EL (cell line): ENCODE measurements around the gene NMU.
A peak's percentile ranks its signal among the peaks of the same experiment; 100 is the strongest.
"Not testable (repeated sequence)": the region's sequence is repeated elsewhere in the genome, so short reads cannot be mapped to it uniquely, and the experiment has no call there.

Experiments
- DNase-seq: peaks from one replicate; pipeline ENCODE4 v3.0.0-alpha.2; 2016

NMU gene

DNA sequence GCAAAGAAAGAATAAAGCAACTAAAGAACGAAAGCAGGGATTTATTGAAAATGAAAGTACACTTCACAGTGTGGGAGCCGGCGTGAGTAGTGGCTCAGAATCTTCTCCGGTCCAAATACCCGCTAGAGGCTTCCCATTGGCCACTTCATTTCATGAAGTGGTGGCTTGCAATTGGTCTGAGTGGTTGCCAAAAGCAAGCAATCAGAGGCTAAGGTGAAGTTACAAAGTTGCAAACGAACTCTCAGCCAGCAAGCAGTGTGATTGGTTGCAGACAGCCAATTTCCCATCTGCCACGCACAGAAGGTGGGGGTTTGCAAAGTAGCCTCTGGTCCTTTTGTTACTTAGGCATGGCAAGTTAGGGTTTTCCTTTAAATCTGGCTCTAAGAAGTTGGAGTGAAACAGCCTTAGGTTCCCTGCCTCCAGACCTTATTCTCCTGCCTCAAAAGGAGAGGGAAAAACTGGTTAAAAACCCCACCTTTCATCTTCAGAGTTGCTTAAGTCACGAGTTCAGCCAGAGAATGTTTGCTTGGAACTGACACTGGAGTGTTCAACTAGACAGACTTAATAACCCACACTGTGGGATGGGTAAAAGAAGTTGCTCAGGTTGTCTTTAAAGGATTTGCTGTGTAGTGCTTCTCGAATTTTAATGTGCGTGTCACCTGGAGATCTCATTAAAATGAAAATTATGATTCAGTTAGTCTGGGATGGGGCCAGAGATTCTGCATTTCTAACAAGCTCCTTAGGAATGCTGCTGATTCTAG, 82.5 kb downstream of the NMU start:
- peak; percentile 90 for DNase-seq

DNA sequence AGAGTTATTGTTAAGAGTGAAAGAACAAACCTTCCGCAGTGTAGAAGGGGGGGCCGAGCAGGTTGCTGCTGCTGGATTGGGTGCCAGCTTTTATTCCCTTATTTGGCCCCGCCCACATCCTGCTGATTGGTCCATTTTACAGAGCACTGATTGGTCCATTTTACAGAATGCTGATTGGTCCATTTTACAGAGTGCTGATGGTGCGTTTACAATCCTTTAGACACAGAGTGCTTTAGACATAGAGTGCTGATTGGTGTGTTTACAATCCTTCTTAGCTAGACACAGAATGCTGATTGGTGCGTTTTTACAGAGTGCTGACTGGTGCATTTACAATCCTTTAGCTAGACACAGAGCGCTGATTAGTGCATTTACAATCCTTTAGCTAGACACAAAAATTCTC, 84.1 kb downstream of the NMU start:
- DNase-seq: not testable (repeated sequence)

DNA sequence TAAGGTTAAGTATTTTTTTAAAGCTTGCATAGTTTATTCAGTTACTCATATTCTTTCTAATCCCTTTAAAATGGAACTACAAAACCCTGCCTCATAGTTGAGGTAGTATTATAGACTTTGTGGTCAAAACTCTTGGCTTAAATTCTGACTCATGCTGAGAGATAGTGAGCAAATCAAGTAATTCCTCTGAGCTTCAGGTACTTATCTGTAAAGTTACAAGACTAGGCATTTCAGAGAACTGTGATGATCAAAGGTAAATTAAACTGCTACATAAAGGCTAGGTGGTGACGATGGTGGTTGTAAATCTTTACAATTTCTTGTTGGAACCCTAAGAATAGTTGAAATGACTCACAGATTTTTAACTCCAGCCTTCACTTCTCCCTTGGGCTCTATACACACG, 86.2 kb downstream of the NMU start:
- DNase-seq: peak; percentile 79

DNA sequence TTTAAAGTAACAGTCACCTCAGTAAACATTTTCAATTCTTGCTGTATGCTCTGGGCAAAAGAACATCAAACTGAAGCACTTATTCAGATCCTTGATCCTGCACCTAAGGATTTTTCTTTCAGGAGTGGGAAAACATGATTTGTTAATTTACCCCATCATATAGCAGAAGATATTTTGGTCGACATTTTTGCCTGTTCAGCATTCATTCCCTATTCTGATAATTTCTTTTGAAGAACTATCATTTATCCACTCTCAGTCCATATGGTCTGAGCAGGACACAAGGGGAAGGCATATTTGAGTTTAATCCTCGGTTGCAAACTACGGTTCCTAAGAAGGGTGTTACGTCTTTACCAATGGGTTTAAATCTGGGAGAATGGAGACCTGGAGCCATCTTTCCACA, 88.2 kb downstream of the NMU start:
- DNase-seq: no peak

DNA sequence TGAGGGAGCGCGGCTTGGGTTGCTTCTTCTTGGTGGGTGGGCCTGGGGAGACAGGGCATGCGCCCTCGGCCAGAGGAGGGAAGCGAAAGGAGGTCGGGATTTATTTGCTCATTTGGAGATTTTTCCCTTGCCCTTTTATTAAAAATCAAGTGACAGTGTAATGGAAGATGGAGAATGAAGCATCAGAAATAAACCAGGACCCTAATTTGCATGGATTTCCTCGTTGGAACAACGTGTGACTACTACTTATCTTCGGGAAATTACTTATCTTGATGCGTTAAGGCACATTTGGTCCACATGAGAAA, 88.7 kb downstream of the NMU start:
- no peak for DNase-seq

DNA sequence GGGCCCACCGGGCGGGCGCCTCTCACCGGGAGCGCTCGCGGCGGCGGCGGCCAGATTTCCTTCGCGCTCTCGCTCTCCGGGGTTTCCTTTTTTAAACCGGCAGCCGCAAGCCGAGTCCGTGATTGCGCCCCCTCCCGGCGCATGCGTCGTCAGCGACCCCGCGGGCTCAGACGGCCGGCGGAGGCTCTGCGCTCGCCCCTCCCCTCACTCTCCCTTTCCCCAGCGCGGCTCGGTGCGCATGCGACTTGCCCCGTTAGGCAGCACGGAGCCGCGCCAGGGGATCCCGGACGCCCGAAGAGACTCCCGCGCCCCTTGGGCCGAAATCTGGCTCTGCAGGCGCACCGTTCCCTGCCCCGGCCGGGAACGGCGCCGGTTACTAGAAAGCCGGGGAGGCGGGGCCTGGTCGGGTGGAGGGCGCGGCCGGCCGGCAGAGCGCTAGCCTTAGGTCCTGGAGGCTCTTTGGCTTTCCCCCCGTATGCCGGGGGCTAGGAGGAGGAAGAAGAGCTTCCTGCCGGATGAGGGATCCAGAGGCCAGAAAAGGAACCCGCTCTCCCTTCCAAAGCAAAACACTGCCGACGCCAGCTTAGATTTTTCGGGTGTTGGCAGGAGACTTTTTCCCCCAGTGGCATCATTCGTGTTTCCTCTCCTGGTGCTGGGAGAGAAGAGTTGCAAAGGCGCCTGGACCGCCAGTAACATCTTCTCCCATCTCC, 89.2 kb downstream of the NMU start, which contains the start of gene CLOCK:
TSS of gene CLOCK (minus strand) at position 154 of the 710 bp plus-strand sequence. CDS start 64,124 bp downstream, outside the sequence.
- peak; percentile 88 for DNase-seq

DNA sequence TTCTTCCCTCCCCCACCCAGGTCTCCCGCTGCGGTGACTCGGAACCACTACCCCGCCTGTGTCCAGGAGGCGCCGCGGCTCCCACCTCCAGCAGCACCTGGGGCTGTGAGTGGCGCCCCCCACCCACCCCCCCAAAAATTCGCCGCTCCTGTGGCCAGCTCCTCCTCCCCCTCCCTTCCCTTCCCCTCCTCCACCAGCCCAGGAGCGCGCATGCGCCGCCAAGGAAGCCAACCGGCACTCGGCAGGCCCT, 89.7 kb downstream of the NMU start:
- DNase-seq: no peak

DNA sequence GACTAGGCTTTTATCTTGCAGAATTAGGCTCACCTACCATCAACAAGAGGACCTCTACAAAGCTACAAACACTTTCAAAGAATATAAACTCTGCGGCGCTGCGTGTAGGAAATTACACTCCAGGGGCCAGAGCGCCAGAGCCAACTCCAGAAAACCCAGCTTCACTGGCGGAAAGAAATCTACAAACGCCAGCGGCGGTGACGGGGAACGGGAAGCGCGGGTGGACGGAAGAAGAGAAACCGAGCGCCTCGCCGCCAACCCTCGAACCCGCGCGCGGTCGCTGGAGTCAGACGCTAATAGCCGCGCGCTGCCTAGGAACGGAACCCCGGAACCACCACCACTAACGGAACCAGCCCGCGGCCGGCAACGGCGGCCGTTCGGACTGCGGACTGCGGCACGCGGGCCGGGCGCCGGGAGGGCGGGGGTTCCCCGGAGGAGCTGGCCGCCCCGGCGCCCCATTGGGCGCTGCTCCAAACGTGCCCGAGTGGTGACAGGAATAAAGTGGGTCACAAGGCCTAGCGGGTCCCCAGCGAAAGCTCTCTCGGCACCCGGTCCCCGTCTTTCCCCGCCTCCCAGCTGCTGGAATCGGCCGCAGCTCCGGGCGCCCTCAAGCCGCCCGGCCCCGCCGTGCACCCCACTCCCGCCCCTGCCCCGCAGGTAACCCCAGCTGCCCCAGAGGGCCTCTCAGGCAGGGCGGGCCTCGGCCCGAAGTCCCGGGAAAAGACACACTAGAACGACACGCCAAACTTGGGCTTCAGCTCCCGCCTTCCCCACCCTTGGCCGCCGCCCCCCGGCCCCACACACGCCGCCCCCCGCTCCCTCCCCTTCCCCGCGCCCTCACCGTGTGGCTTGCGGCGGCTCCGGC, 90.2 kb downstream of the NMU start:
- peak; percentile 69 for DNase-seq
